Activated naive CD8-positive, alpha-beta T cell (primary cell): ENCODE results near the gene BRSK2.

Experiments
- H3K27ac Mint-ChIP-seq: one replicate; pipeline ENCODE4 v1.8.0; 2021; ENCODE audit warnings: mixed read lengths
- H3K27me3 Mint-ChIP-seq: one replicate; pipeline ENCODE4 v1.8.0; 2021; ENCODE audit warnings: mixed read lengths
- H3K36me3 Mint-ChIP-seq: one replicate; pipeline ENCODE4 v1.8.0; 2021; ENCODE audit warnings: mixed read lengths
- H3K4me1 Mint-ChIP-seq: one replicate; pipeline ENCODE4 v1.8.0; 2021; ENCODE audit warnings: low read depth, mixed read lengths
- H3K4me3 Mint-ChIP-seq: one replicate; pipeline ENCODE4 v1.8.0; 2021; ENCODE audit warnings: mild to moderate bottlenecking, mixed read lengths
- H3K9me3 Mint-ChIP-seq: one replicate; pipeline ENCODE4 v1.8.0; 2021; ENCODE audit warnings: low read depth, mixed read lengths

BRSK2 gene

DNA sequence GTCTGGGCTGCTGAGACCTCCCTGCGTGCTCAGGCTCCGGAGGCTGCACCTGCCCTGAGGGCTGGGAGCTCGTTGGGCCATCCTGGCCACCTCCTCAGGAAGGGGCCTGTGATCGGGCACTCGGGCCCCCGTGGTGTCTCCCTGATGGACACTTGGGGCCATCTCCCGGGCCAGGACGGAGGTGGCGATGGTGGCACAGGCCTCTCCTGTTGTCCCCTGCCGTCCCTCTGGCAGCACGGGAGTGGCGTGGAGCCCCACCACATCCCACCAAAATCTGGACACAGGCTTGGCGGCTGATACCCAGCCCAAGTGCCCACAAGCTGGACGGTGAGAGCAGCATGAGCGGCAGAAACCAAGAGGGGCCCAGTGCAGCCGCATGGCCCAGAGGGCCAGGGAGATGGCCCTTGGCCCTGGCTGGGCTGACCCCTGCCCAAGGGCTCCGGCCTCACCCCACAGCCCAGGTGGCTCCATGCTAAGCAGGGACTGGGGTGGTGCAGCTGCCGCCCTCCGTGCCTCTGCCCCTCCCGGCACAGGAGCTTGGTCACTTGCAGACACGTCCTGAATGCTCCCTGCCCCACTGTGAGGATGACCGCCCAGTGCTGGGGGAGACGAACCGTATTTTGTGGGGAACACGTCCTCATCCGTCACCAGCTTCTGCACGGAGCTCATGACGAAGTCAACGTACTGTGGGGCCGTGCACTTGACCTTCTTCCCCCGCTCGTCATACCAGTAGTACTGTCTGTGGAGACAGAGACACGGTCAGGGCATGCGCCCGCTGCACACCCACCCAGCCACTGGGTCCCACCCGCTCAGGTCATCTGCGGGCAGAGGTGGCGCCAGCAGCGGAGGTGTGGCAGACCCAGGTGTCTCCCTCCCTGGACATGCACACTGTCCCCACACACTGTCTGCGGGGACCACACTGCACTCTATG, 81.2 kb downstream of the BRSK2 start:
- Mint-ChIP-seq H3K4me1 (no peaks in the 10 kb centered on the region), H3K27ac (no peak overlapping the region), H3K9me3 (no peaks in the 10 kb centered on the region), H3K36me3 (peaks cover 3% of the 10 kb centered on the region), H3K27me3 (no peaks in the 10 kb centered on the region), H3K4me3 (no peak overlapping the region)

DNA sequence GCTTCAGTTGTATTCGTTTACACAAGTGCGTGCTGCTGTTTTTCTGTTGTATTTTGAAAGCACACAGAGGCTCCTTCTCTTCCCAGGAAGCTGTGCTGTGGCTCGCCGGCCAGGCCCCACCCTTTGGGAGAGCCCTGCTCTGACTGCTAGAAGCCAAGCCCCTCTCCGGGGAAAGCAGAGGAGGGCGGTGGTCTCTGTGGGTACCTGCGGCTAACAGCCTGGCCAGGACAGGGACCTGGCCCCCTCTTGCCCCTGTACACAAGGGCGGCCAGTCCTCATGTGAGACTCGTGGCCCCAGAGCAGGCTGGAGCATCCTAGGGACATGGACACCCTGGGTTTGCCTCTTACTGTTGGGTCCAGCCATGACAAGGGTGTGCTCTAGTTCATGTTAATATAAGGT, 82.0 kb downstream of the BRSK2 start:
- Mint-ChIP-seq H3K4me1 (no peaks in the 10 kb centered on the region), H3K4me3 (no peak overlapping the region), H3K27ac (no peak overlapping the region), H3K27me3 (no peaks in the 10 kb centered on the region), H3K36me3 (peaks cover 3% of the 10 kb centered on the region), H3K9me3 (no peaks in the 10 kb centered on the region)

DNA sequence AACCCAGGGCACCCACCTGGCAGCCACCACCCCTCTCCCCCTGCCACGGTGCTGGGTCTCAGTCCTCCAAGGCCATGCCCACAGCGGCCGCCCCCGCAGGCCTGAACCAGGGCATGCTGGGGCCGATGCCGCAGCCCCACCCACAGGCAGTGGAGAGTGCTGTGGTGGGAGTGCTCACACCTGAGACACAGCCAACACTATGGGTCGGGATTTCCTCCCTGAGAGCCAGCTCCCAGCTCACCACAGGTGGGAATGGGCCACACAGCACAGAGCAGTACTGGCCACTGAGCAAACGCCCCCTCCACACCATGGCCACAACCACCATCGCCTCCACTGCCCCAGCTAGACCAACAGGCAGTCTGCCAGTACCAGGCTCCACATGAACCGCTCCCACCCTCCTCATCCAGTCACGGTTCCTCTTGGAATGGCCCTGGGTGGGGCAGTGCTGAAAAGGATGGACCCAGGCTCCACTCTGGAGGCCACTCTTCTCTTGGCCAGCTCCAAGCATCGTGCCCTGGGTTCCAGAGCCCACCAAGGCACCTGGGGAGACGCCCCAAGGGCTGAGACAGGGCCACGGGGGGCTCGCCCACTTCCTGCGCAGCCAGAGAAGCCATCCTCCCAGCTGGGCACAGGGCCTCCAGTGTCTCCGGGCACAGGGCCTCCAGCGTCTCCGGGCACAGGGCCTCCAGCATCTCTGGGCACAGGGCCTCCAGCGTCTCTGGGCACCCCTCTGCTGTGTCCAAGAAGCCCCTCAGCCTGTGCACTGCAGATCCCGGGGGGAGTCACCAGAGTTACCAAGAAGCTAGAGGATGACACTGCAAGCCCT, 82.7 kb downstream of the BRSK2 start:
- no peak overlapping the region for H3K4me3 Mint-ChIP-seq
- H3K9me3 Mint-ChIP-seq = no peaks in the 10 kb centered on the region
- H3K27me3 Mint-ChIP-seq = no peaks in the 10 kb centered on the region
- H3K36me3 Mint-ChIP-seq = peaks cover 3% of the 10 kb centered on the region
- H3K27ac Mint-ChIP-seq = no peak overlapping the region
- no peaks in the 10 kb centered on the region for H3K4me1 Mint-ChIP-seq

DNA sequence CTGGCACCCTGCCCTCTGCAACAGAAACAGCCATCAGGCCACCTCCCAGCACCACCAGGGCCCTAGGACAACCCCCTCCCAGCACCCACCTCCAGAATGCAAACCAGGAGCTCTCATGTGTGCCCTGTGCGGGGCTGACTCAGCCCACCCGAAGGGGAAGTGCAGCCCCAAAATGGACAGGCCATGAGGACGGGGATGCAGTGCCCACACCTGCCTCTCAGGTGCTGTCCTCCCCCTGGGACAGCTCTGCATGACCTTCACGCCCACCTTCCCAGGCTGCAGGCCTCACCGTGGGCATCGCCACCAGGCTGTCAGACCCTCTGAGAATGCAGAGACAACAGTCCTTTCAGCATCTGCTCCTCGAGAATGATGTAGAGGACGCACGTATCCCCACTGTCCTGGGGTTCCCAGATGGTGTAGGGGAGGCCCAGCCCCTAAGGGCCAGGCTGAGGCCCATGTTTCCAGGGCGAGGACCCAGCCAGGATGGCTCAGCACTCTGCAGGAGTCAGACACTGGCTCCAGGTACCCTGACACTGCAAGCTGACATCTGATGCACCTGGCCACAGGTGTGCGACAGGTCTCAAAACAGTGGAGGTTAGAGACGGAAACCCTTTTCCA, 83.4 kb downstream of the BRSK2 start:
- H3K27me3 Mint-ChIP-seq = no peaks in the 10 kb centered on the region
- H3K4me1 Mint-ChIP-seq = no peaks in the 10 kb centered on the region
- no peaks in the 10 kb centered on the region for H3K9me3 Mint-ChIP-seq
- H3K27ac Mint-ChIP-seq = no peak overlapping the region
- peaks cover 3% of the 10 kb centered on the region for H3K36me3 Mint-ChIP-seq
- no peak overlapping the region for H3K4me3 Mint-ChIP-seq

DNA sequence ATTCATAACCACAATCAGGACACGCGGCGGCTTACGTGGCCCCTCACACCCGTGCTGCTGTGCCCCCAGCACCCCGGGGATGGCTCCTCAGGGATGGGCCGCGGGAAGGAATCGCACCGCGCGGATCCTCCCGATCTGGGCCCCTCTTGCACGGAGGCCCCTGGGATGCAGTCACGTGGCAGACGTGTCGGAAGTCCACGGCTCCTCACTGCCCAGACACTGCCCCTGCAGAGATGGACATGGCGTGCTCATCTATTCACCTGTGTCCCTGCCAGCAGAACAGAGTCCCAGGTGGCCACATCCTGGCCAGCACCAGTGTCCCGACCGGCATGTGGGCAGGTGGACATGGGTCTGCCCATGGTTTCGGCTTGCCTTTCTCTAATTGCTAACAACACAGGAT, 84.1 kb downstream of the BRSK2 start:
- no peaks in the 10 kb centered on the region for H3K9me3 Mint-ChIP-seq
- no peaks in the 10 kb centered on the region for H3K27me3 Mint-ChIP-seq
- H3K4me1 Mint-ChIP-seq = peaks cover 3% of the 10 kb centered on the region
- H3K27ac Mint-ChIP-seq = no peak overlapping the region
- H3K36me3 Mint-ChIP-seq = peaks cover 3% of the 10 kb centered on the region
- H3K4me3 Mint-ChIP-seq = no peak overlapping the region

DNA sequence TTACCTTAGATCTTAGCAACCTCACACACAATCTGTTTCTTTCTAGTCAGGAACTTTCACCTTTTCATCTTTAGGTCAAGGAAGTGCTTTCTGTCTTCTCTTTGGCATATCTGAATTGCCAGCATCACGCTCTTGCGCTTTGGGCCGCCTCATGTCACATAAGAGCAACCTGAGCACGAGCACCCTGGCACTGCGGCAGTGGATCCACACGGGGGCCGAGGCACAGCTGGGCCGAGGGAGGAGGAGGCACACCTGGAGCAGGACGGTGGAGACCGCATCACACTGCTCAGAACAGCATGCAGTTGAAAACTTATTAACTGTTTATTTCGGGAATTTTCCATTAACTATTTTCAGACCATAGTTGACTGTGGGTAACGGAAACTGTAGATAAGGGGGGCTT, 86.1 kb downstream of the BRSK2 start:
- Mint-ChIP-seq H3K27ac (no peak overlapping the region), H3K4me1 (peaks cover 4% of the 10 kb centered on the region), H3K4me3 (no peak overlapping the region)

DNA sequence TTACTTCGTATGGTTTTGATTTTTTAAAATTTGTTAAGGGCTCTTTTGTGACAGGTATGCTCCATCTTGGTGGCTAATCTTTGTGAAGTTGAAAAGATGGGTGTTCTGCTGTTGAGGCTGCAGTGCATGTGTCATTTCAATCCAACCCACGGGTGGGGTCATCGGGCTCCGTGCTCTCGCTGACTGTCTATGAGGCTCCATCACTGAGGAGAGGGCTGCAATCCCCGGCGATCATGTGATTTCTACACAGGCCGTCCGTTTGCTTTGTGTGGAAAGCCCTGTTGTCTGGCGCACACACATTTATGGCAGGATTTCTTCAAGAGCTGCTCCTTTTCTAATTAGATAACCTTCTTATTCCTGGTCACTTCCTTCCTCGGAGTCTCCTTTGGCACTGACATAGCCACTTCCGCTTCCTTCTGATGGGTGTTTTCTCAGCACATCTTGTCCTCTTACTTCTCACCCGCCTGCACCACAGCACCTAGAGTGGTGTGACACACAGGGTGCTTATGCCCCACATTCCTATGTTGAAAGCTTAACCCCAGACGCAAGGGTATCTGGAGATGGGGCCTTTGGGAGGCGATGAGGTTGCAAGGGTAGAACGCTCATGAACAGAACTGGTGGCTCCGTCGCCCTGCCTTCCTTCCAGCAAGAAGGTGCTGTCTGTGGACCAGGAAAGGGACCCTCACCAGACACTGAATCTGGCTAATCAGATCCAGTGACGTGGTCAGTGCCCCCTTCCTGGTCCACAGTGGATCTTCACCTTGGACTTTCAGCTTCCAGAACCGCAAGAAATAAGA, 87.4 kb downstream of the BRSK2 start:
- H3K27ac Mint-ChIP-seq = no peak overlapping the region
- H3K27me3 Mint-ChIP-seq = no peaks in the 10 kb centered on the region
- no peak overlapping the region for H3K4me3 Mint-ChIP-seq
- no peaks in the 10 kb centered on the region for H3K9me3 Mint-ChIP-seq
- peaks cover 4% of the 10 kb centered on the region for H3K36me3 Mint-ChIP-seq
- peaks cover 4% of the 10 kb centered on the region for H3K4me1 Mint-ChIP-seq

More for the DNA sequence above, 86.1 kb downstream of the BRSK2 start:
- Mint-ChIP-seq H3K9me3 (no peaks in the 10 kb centered on the region), H3K27me3 (no peaks in the 10 kb centered on the region), H3K36me3 (peaks cover 4% of the 10 kb centered on the region)

DNA sequence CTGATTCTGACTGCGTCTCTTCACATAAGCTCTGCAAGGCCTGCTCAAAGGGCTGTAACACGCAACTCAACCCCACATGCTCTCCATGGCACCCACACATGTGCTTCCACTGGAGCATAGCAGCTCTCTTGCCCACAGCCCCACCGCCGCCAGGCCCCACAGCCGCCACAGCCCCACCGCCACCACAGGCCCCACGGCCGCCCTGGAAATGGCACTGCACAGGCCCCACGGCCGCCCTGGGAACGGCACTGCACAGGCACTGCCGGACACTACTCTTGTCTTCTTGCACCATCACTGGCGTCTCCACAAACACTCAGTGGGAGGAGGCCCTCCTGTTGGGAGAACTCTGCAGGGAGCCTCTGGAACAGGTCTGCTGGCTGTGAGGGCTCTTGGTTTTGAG, 88.3 kb downstream of the BRSK2 start:
- Mint-ChIP-seq H3K27me3 (no peaks in the 10 kb centered on the region), H3K36me3 (peaks cover 4% of the 10 kb centered on the region), H3K4me3 (no peak overlapping the region), H3K9me3 (no peaks in the 10 kb centered on the region), H3K4me1 (peaks cover 4% of the 10 kb centered on the region), H3K27ac (no peak overlapping the region)

DNA sequence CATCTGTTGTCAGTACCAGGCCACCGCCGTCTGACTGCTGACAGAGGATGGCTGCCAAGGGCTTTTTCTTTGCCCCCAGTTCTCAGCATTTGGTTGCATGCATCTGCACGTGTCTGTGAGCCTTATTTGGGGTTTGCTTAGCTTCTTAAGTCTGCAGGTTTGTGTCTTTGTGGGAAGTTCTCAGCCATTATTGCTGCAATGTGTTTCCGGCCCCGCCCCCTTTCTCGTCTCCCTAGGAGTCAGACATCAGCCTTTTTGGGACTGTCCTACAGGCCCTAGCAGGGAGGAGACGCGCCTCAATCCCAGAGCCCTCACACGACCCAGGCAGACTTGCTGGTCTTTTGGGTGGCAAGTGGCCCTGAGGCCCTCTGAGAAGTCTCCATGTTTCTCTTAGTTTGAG, 88.8 kb downstream of the BRSK2 start:
- no peak overlapping the region for H3K27ac Mint-ChIP-seq
- H3K4me1 Mint-ChIP-seq = peaks cover 4% of the 10 kb centered on the region
- no peaks in the 10 kb centered on the region for H3K27me3 Mint-ChIP-seq
- H3K36me3 Mint-ChIP-seq = peaks cover 4% of the 10 kb centered on the region
- H3K4me3 Mint-ChIP-seq = no peak overlapping the region
- no peaks in the 10 kb centered on the region for H3K9me3 Mint-ChIP-seq

DNA sequence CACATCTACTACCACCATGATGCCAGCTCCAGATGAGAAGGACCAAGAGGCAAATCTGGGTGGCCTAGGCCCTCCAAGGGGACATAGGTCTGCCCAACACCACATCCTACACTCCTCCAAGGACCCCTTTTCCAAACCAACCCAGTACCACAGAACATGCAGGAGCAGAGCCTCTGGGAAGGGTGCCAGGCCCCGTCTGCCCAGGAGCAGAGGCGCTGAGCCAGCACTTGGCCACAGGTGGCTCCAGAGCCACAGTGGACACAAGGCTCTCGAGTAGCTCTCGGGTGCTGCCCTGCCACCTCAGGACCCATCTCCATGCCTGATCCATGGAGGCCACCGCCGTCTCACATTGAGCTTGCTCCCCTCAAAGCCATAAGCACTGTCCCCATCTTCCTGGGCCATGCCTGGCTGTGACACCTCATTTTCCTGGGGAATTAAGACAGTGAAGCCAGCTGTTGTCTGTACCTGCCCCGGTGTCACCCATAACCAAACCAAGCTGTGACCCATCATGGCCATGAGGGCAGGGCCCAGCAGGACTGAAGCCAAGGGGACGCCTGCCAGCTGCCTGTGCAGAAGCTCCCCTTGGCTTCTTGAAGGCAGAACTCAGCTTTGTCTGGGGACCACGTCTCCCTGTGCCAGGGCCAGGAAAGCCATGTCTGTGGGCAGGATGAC, 89.4 kb downstream of the BRSK2 start:
- Mint-ChIP-seq H3K4me3 (no peak overlapping the region), H3K4me1 (peaks cover 4% of the 10 kb centered on the region), H3K9me3 (no peaks in the 10 kb centered on the region), H3K36me3 (peaks cover 3% of the 10 kb centered on the region), H3K27ac (no peak overlapping the region), H3K27me3 (no peaks in the 10 kb centered on the region)

DNA sequence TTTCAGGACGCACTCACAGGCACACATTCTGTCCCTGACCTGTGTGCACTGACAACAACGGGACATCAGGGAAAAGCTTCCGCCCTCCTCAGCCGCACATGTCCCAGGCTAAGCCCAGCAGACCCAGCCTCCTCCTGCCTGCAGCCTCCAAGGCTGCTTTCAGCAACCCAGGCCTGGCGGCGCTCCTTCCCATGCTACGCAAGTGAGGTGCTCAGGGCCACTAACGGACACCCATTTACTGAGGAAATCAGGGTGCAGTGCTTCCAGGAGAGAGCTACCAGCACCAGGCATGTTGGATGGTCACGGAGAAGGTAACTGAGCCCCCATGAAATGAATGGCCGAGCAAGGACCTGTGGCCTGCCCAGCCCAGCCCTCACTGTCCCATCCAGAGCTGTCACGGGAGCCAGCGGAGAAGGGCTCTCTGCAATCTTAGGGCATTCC, 90.0 kb downstream of the BRSK2 start:
- Mint-ChIP-seq H3K27me3 (no peaks in the 10 kb centered on the region), H3K27ac (no peak overlapping the region), H3K36me3 (peaks cover 2% of the 10 kb centered on the region), H3K9me3 (no peaks in the 10 kb centered on the region), H3K4me3 (no peak overlapping the region), H3K4me1 (peaks cover 4% of the 10 kb centered on the region)

DNA sequence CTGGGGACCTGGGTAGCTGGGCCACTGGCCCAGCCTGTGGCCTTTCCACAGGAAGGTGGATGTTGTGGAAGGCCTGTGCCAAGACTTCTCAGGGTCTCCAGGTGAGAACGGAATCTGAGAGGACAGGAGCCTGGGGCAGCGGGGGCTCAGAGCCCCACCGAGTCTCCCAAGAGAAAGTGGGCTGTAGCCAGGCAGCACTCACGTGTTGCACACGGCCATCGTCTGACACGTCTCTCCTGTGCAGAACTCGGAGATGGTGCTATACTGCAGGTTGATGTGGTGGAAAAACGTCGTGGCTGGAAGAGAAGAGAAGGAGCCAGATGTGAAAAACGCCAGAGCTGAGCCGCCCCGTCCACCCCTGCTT, 90.4 kb downstream of the BRSK2 start:
- Mint-ChIP-seq H3K9me3 (no peaks in the 10 kb centered on the region), H3K36me3 (peaks cover 2% of the 10 kb centered on the region), H3K27ac (no peak overlapping the region)

DNA sequence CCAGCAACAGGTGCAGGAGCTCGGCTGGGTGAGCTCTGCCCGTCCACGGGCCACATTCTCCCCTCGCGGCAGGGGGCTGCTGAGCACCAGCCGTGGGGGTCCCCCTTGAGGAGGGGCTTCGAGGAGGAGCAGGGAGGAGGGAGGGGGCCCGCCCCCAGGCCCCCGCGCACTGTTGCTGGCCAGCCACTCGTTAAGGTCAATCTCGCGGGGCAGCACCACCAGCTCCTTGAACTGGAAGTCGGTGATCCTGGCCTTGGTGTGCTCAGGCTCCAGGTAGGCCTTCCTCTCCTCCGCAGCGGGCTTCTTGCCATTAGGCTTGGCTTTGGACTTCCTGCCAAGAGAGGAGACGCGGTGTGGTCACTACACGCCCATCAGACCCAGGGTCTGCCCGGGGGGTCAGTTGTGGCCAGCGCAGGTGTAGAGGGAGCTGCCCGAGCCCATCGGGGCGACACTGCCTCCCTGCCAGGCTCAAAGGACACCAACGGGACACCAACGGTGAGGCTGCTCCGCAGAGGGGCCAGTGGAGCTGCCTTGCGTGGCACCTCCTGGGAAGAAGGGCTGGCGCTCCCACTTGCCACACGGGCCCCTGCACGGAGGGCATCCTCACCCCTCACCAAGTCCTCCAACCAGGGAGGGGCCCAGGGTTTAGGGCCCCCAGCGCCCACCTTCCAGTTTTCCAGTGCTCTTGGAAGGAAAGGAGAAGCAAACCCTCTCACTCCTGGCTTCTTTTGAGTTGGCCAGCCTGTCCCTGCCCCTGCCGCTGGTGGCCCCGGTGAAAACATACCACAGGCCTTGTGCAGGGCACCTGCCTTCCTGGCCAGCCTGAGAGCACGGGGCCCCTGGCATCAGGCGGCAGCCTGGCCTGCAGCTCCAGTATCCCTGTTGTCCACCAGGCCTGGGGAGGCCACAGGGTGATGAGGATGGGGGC, 91.1 kb downstream of the BRSK2 start:
- Mint-ChIP-seq H3K36me3 (peaks cover 2% of the 10 kb centered on the region), H3K27ac (no peak overlapping the region), H3K9me3 (no peaks in the 10 kb centered on the region), H3K4me1 (peaks cover 8% of the 10 kb centered on the region), H3K4me3 (no peak overlapping the region), H3K27me3 (no peaks in the 10 kb centered on the region)

More for the DNA sequence above, 90.4 kb downstream of the BRSK2 start:
- Mint-ChIP-seq H3K4me3 (no peak overlapping the region), H3K4me1 (peaks cover 7% of the 10 kb centered on the region), H3K27me3 (no peaks in the 10 kb centered on the region)
